Measurements from ENCODE around the gene SLC35G3.
"Not testable (repeated sequence)": the region's sequence is repeated elsewhere in the genome, so short reads cannot be mapped to it uniquely, and the experiment has no call there.

Gene SLC35G3

GRCh38 chr17:35162755-35163154, 31.4 kb downstream of the SLC35G3 start:
- no peak for DNase-seq

DNA sequence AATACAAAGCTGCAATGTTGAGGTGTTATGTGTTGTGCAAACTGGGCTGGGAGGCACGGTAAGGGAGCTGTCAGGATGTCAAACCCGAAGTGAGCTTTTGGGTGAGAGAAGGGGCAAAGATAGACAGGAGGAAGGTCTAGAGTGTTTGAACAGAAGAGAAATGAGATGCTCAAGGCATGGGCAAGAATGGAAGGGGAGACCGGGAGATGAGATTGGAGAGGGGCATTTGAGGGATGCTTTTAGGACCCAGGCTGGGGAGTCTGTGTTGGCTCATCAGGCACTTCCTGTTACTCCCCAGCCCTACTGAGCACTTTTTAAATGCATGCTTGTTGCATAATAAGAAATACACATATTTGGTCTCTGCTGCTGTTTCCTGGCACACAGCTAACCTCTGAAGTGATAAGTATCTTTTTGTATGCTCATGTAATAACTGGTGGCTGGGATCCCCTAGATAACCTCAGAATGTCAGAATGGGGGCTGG, 32.9 kb downstream of the SLC35G3 start:
- no peak for DNase-seq

- DNase-seq: no peak
Observed at GRCh38 chr17:35160354-35161201, 33.6 kb downstream of the SLC35G3 start.

DNA sequence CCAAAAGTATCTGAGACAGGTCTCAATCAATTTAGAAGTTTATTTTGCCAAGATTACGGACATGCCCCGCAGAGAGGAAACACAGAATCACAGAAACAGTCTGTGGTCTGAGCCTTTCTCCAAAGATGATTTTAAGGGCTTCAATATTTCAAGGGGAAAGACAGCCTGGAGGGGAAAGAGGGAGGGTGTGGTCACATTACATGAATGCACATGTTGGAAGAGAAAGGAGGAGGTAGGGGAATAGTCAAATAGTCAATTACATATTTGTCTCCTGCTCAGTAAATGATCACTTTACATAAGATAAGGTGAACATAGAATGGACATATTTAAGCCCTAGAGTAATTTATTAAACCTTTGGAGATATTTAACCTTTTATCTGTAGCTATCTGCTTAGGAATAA, 34.3 kb downstream of the SLC35G3 start:
- no peak for DNase-seq

- DNase-seq: no peak
Observed at GRCh38 chr17:35155246-35155645, 38.9 kb downstream of the SLC35G3 start.

DNA sequence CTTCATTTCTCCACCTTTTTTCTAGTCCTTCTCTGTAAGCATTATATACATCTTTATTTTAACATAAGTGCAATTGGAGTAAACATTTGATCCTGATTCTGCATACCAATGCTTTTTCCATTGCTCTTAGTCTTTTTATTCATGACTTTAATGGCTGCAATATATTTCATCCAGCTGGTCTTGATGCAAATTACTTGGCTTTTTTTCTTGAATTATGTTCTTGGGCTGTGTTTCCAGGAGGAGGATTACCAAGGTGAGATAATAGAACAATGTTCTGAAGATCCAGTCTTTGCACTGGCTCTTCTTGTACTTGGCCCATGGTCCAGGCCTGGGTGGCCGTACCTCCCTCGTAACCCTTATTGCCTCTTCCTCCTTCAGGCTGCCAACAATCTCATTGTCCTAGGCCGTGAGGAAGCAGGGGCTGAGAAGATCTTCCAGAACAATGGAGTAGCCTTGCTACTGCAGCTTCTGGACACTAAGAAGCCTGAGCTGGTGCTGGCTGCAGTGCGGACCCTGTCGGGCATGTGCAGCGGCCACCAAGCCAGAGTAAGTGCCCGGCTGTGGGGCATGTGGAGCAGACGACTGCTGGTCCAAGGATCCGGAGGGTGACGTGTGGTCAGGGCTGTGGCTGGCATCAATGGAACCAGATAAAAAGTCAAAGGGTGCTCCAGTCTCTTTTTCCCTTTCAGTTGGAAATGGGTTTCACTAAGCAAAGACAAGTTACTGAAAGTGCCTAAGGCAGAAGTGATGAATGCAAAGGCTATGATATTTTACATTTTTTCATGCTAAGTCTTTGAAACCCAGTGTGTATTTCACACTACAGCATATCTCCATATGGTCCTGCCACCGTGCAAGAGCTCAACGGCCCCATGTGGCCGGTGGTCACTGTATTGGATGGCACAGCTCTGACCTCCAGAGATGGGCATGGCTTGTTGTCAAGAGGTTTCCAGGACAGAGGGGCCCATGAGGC, 39.7 kb downstream of the SLC35G3 start:
- DNase-seq: no peak

GRCh38 chr17:35152421-35153140, 41.6 kb downstream of the SLC35G3 start:
- no peak for DNase-seq

DNA sequence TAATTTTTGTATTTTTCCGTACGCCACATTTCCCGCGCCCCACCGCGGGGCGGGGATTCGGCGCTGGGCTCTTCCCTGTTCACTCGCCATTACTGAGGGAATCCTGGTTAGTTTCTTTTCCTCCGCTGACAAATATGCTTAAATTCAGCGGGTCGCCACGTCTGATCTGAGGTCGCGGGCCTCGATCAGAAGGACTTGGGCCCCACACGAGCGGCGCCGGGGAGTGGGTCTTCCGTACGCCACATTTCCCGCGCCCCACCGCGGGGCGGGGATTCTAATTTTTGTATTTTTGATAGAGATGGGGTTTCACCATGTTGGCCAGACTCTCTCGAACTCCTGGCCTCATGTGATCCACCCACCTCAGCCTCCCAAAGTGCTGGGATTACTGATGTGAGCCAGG, 43.1 kb downstream of the SLC35G3 start:
- not testable (repeated sequence) for DNase-seq

- DNase-seq: no peak
Observed at GRCh38 chr17:35149941-35150340, 44.3 kb downstream of the SLC35G3 start.

- no peak for DNase-seq
Observed at GRCh38 chr17:35148144-35148543, 46.0 kb downstream of the SLC35G3 start.

- no peak for DNase-seq
Observed at GRCh38 chr17:35147375-35147905, 46.8 kb downstream of the SLC35G3 start, which contains the start of gene UNC45B. Gene UNC45B (plus strand): TSS chr17:35147817. CDS start chr17:35148264, 447 bp downstream.

GRCh38 chr17:35146214-35146833, 47.9 kb downstream of the SLC35G3 start:
- no peak for DNase-seq

- no peak for DNase-seq
Observed at GRCh38 chr17:35144840-35145239, 49.4 kb downstream of the SLC35G3 start.
